ENCODE data around the gene LCN1. TPM values are rescaled to one million over a fixed set of nuclear protein-coding genes. Genes with fewer than 3 reads are reported as not detected.

LCN1 gene
- total RNA-seq, 4 donors from 2014 or later: not detected

- no peak for DNase-seq
- 23 to 55% methylated on average over 4 to 8 of the region's 10 CpGs for WGBS, 2 donors
These were observed 45.3 kb downstream of the LCN1 start for GRCh38 chr9:135566552-135566951.

DNA sequence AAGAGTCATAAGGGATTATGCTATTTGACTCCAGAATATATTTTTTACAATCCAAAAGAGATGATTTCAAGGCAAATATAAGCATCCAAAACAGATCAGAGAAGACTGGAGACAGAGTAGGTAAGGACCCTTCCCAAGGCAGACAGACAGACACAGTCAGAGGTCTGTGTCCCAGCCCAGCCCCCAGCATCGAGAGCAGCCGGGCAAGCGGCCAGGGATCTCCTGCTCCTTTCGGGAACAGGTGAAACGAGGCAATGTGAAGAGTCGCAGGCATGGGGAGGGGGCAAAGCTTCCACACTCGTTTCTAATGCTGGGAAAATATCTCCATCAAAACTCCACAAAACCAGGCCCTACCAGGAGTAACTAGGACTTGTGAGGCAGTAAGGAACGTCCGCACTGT is 46.1 kb downstream of the LCN1 start:
- no peak for DNase-seq
- Histone ChIP-seq H3K9me3 (peaks cover 0 to 4% (median under 1%) of the 10 kb centered on the region in 3 donors), H3K36me3 (no peaks in the 10 kb centered on the region), H3K27ac (no peak overlapping the region), H3K4me1 (no peaks in the 10 kb centered on the region), H3K27me3 (peaks cover 0 to 60% (median 0%) of the 10 kb centered on the region in 4 donors), H3K4me3 (no peak overlapping the region)
- intact Hi-C loops (cut with DNase I): no loop called here
- TF ChIP-seq POLR2A (IDR thresholded peaks at IDR 0.05) (no peak), CTCF (IDR thresholded peaks at IDR 0.05) (no peak)
- WGBS, 2 donors: 44 to 59% methylated on average over 7 to 9 of the region's 9 CpGs

More at GRCh38 chr9:135566552-135566951, 45.3 kb downstream of the LCN1 start:
- intact Hi-C loops (cut with DNase I): no loop called here
- Histone ChIP-seq H3K9me3 (peaks cover 0 to 7% (median 4%) of the 10 kb centered on the region in 3 donors), H3K27ac (no peak overlapping the region), H3K4me3 (no peak overlapping the region), H3K27me3 (peaks cover 0 to 68% (median 0%) of the 10 kb centered on the region in 4 donors), H3K4me1 (no peaks in the 10 kb centered on the region), H3K36me3 (no peaks in the 10 kb centered on the region)
- TF ChIP-seq CTCF (IDR thresholded peaks at IDR 0.05) (no peak), POLR2A (IDR thresholded peaks at IDR 0.05) (no peak)

- TF ChIP-seq CTCF (IDR thresholded peaks at IDR 0.05): no peak
- TF ChIP-seq POLR2A (IDR thresholded peaks at IDR 0.05): no peak
- H3K9me3 ChIP-seq: peaks cover 0 to 4% (median 0%) of the 10 kb centered on the region in 3 donors
- intact Hi-C loops (cut with DNase I): no loop called here
- H3K27ac ChIP-seq: no peak overlapping the region
- 80 to 90% methylated on average over 5 to 6 of the region's 6 CpGs for WGBS, 2 donors
- no peak for DNase-seq
- no peaks in the 10 kb centered on the region for H3K4me1 ChIP-seq
- H3K36me3 ChIP-seq: no peaks in the 10 kb centered on the region
- H3K27me3 ChIP-seq: peaks cover 0 to 53% (median 0%) of the 10 kb centered on the region in 4 donors
- no peak overlapping the region for H3K4me3 ChIP-seq
These were observed 46.8 kb downstream of the LCN1 start for GRCh38 chr9:135568026-135568425.

DNA sequence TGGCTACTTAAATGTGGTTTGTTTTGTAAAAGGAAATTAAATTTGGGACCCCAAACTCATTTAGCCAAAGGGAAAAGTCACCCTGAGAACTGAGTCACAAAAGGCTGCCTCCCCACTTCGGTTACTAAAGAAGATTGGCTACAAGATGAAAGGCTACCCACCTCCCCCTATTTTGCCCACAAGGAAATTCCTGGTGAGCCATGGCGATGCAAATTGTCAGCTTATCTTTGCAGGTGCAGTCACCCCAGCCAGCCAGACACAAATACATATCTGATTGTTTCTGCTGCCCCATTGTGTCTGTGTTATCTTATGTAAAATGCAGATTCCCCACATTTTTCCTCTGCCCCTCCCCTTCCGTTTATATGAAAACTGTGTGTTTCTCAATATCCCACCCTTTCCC is 49.2 kb downstream of the LCN1 start:
- Histone ChIP-seq H3K27me3 (peaks cover 0 to 44% (median 0%) of the 10 kb centered on the region in 4 donors), H3K4me1 (no peaks in the 10 kb centered on the region), H3K4me3 (no peak overlapping the region), H3K27ac (no peak overlapping the region), H3K36me3 (no peaks in the 10 kb centered on the region), H3K9me3 (peaks cover 0 to 4% (median 0%) of the 10 kb centered on the region in 3 donors)
- no peak for DNase-seq
- intact Hi-C loops (cut with DNase I): no loop called here
- TF ChIP-seq POLR2A (IDR thresholded peaks at IDR 0.05): no peak
- TF ChIP-seq CTCF (IDR thresholded peaks at IDR 0.05): no peak
- WGBS, 2 donors: 18 to 29% methylated on average over 3 of the region's 3 CpGs

GRCh38 chr9:135572233-135572632 is 51.0 kb downstream of the LCN1 start:
- intact Hi-C loops (cut with DNase I): no loop called here
- Histone ChIP-seq H3K9me3 (peaks cover 0 to 4% (median 0%) of the 10 kb centered on the region in 3 donors), H3K4me3 (no peak overlapping the region), H3K27ac (no peak overlapping the region), H3K36me3 (no peaks in the 10 kb centered on the region), H3K4me1 (no peaks in the 10 kb centered on the region), H3K27me3 (peaks cover 0 to 33% (median 0%) of the 10 kb centered on the region in 4 donors)
- TF ChIP-seq POLR2A (IDR thresholded peaks at IDR 0.05): no peak
- no peak for TF ChIP-seq CTCF (IDR thresholded peaks at IDR 0.05)
- WGBS, 2 donors: 77 to 89% methylated on average over 2 of the region's 2 CpGs
- no peak for DNase-seq

All from esophagus squamous epithelium (tissue), 5 donors.